HCT116 (cell line): ENCODE measurements around the gene NCF4.

Source experiments
- CTCF ChIP-seq, 3 experiments: fragments of 200-600 bp in 1 of 3; sonication (generic) in 1 of 3; IDR thresholded peaks in 2 of 3; conservative IDR thresholded peaks in 1 of 3; 2 replicates each; pipeline ENCODE4 v1.5.1; 2012 to 2017; ENCODE audit warnings: low read depth in 2 of 3, low read length in 2 of 3, antibody characterized with exemption in 1 of 3, borderline replicate concordance in 1 of 3, control low read depth in 1 of 3, mild to moderate bottlenecking in 1 of 3, mixed read lengths in 1 of 3, mixed run types in 1 of 3, moderate library complexity in 1 of 3; ENCODE audit not compliant: insufficient read depth in 1 of 3
- ELF1 ChIP-seq: IDR thresholded peaks from 2 replicates; pipeline ENCODE4 v1.6.1; 2012; ENCODE audit warnings: low read depth, borderline replicate concordance
- EZH2 ChIP-seq: fragments of 200-600 bp; sonication (generic); IDR thresholded peaks from 2 replicates; pipeline ENCODE4 v1.6.1; 2017; ENCODE audit warnings: antibody characterized with exemption, mixed run types
- EZH2phosphoT487 ChIP-seq: fragments of 200-600 bp; IDR thresholded peaks from 2 replicates; pipeline ENCODE4 v1.6.1; 2018; ENCODE audit warnings: antibody characterized with exemption, borderline replicate concordance
- JUND ChIP-seq: IDR thresholded peaks from 2 replicates; pipeline ENCODE4 v1.6.1; 2012
- MAX ChIP-seq: IDR thresholded peaks from 2 replicates; pipeline ENCODE4 v1.6.1; 2012
- POLR2A ChIP-seq: IDR thresholded peaks from 2 replicates; pipeline ENCODE4 v1.7.0; 2011; ENCODE audit warnings: borderline replicate concordance; ENCODE audit not compliant: insufficient read depth, insufficient read length; ENCODE audit errors: extremely low read depth
- POLR2AphosphoS5 ChIP-seq: IDR thresholded peaks from 2 replicates; pipeline ENCODE4 v1.6.1; 2011; ENCODE audit warnings: mild to moderate bottlenecking, low read depth, low read length, moderate library complexity
- REST ChIP-seq: IDR thresholded peaks from 2 replicates; pipeline ENCODE4 v1.6.1; 2012; ENCODE audit warnings: low read depth
- SP1 ChIP-seq: IDR thresholded peaks from 2 replicates; pipeline ENCODE4 v1.6.1; 2012; ENCODE audit warnings: low read depth
- SRF ChIP-seq: IDR thresholded peaks from 2 replicates; pipeline ENCODE4 v1.6.1; 2012; ENCODE audit warnings: low read depth
- YY1 ChIP-seq: IDR thresholded peaks from 2 replicates; pipeline ENCODE4 v1.6.1; 2011; ENCODE audit warnings: low read length, low read depth, moderate library complexity, mild to moderate bottlenecking; ENCODE audit not compliant: insufficient replicate concordance; ENCODE audit errors: extremely low read depth

- no peak for TF ChIP-seq SRF
- no peak for TF ChIP-seq CTCF (IDR thresholded peaks at IDR 0.05 in 2 of 3, conservative IDR thresholded peaks at IDR 0.05 in 1 of 3; ENCODE audit: borderline replicate concordance in 1 of 3, insufficient read depth in 1 of 3, low read depth in 2 of 3, low read length in 2 of 3)
- no peak for TF ChIP-seq JUND
- no peak for TF ChIP-seq POLR2A
- no peak for TF ChIP-seq POLR2AphosphoS5
- TF ChIP-seq SP1: no peak
- TF ChIP-seq MAX: no peak
- no peak for TF ChIP-seq EZH2phosphoT487
- TF ChIP-seq EZH2: no peak
- TF ChIP-seq REST: no peak
- no peak for TF ChIP-seq YY1
- TF ChIP-seq ELF1: no peak
These were observed 25.2 kb downstream of the NCF4 start for GRCh38 chr22:36886016-36886415.
